ENCODE results near the gene GABRG3. TPM values are rescaled to one million over a fixed set of nuclear protein-coding genes. Genes with fewer than 3 reads are reported as not detected.

The GABRG3 gene
- total and polyA plus RNA-seq, 12 donors: not detected

GRCh38 chr15:26929588-26929987 lies 41.4 kb upstream of the GABRG3 start:
- no peaks in the 10 kb centered on the region for H3K4me1 ChIP-seq
- H3K9me3 ChIP-seq: no peaks in the 10 kb centered on the region
- ATAC-seq (no peak), DNase-seq (no peak)
- no peak overlapping the region for H3K27ac ChIP-seq
- no peaks in the 10 kb centered on the region for H3K36me3 ChIP-seq
- intact Hi-C loops (cut with DNase I): no loop called here
- WGBS, 2 donors: 71 to 79% methylated on average over 4 of the region's 4 CpGs
- no peak overlapping the region for H3K4me3 ChIP-seq
- H3K27me3 ChIP-seq: peaks cover 0 to 5% (median 0%) of the 10 kb centered on the region in 7 donors
- no peak for TF ChIP-seq CTCF (IDR thresholded peaks at IDR 0.05)

DNA sequence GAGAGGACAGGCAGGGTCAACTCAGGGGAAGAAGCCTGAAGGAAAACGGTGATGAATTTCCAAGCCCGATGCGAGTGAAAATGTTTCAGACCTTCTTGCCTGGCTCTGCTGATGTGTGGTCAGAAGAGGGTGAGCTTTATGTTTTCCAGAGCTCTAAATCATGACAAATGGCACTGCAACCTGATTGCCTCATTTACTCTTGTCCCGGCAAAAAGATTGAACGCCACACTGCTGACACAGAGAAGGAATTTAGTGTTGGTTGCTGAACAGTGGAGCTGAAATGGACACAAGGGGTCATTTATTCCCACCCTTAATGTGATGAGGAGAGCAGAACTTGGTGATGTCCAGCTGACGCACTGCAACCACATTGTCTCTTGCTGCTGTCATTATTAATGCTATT lies 36.1 kb upstream of the GABRG3 start:
- intact Hi-C loops (cut with DNase I): loop anchor here in 1 of 10 donors (10.0 kb wide), 1 partner anchor 60 kb away; no protein-coding TSS in a partner anchor
- Histone ChIP-seq H3K4me3 (no peak overlapping the region), H3K4me1 (no peaks in the 10 kb centered on the region), H3K36me3 (no peaks in the 10 kb centered on the region), H3K9me3 (no peaks in the 10 kb centered on the region), H3K27me3 (no peaks in the 10 kb centered on the region), H3K27ac (no peak overlapping the region)
- TF ChIP-seq CTCF (IDR thresholded peaks at IDR 0.05): no peak
- ATAC-seq: no peak
- DNase-seq: no peak
- 88 to 89% methylated on average over 6 of the region's 6 CpGs for WGBS, 2 donors

GRCh38 chr15:26935322-26935721 lies 35.7 kb upstream of the GABRG3 start:
- H3K9me3 ChIP-seq: no peaks in the 10 kb centered on the region
- no peaks in the 10 kb centered on the region for H3K27me3 ChIP-seq
- no peaks in the 10 kb centered on the region for H3K36me3 ChIP-seq
- DNase-seq (no peak), ATAC-seq (no peak)
- 85 to 90% methylated on average over 12 of the region's 12 CpGs for WGBS, 2 donors
- no peak for TF ChIP-seq CTCF (IDR thresholded peaks at IDR 0.05)
- H3K4me3 ChIP-seq: no peak overlapping the region
- no peaks in the 10 kb centered on the region for H3K4me1 ChIP-seq
- intact Hi-C loops (cut with DNase I): loop anchor here in 1 of 10 donors (10.0 kb wide), 1 partner anchor 59 kb away; no protein-coding TSS in a partner anchor
- H3K27ac ChIP-seq: no peak overlapping the region

DNA sequence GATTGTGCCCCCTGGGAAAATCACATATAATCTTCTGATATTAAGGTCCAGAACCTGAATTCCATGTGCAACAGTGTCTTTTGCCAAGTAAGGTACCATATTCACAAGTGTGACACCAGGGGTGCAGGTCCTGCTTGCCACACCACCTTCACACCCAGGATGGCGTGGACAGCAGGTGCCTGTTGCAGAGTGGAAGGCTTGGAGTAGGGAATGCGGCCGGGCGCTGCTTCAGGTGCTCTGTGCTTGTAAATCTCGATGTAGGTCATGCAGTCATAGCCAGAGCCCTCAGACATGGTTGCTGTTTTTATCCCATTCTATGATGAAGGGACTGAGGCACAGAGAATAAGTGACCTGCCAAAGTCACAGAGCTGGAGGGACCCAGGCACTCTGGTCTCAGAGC lies 34.5 kb upstream of the GABRG3 start:
- H3K4me3 ChIP-seq: no peak overlapping the region
- DNase-seq (no peak), ATAC-seq (no peak)
- H3K36me3 ChIP-seq: no peaks in the 10 kb centered on the region
- no peak for TF ChIP-seq CTCF (IDR thresholded peaks at IDR 0.05)
- H3K9me3 ChIP-seq: no peaks in the 10 kb centered on the region
- H3K27ac ChIP-seq: no peak overlapping the region
- H3K4me1 ChIP-seq: no peaks in the 10 kb centered on the region
- intact Hi-C loops (cut with DNase I): loop anchor here in 1 of 10 donors (10.0 kb wide), 1 partner anchor 58 kb away; no protein-coding TSS in a partner anchor
- 83 to 85% methylated on average over 5 of the region's 5 CpGs for WGBS, 2 donors
- no peaks in the 10 kb centered on the region for H3K27me3 ChIP-seq
